K562 (cell line): ENCODE measurements around the gene SLC6A16. TPM values are rescaled to one million over a fixed set of nuclear protein-coding genes. Genes with fewer than 3 reads are reported as not detected.
A peak's percentile ranks its signal among the peaks of the same experiment; 100 is the strongest.

Experiments used
- ATAC-seq: fragments of 200-7000 bp; cut with Tn5 transposase; 3 replicates; pipeline ENCODE4 v1.9.1; 2020; ENCODE audit warnings: moderate library complexity
- BruUV-seq: library from RNA; stranded (reverse); fragments of 400-500 nt; replicated peaks from 2 replicates; lab custom pipeline; 2021; lab: Mats Ljungman, UMichigan
- CTCF ChIA-PET: fragments of 300-600 bp; formaldehyde crosslinking; extraction: SDS; loops from one replicate; lab custom pipeline; 2021; ENCODE audit warnings: low intra/inter-chr PET ratio; lab: Yijun Ruan, JAX
- POLR2A ChIA-PET: fragments of 300-600, 350-650 bp; sonication (Branson Sonifier 250); formaldehyde crosslinking; extraction: SDS; loops from one replicate; lab custom pipeline; 2021; ENCODE audit warnings: antibody characterized with exemption, inconsistent platforms; lab: Yijun Ruan, JAX
- DNase-seq, 4 experiments: peaks; one replicate each; pipeline versions ENCODE4 v3.0.0 to v3.0.0-alpha.2; 2011 to 2018; ENCODE audit warnings: low spot score in 3 of 4, mixed read lengths in 3 of 4; ENCODE audit errors: extremely low read depth in 1 of 4
- FAIRE-seq: peaks from 2 replicates; lab custom pipeline; 2011; peaks lifted over from hg19 to GRCh38; lab: Jason Lieb, UNC
- H2AFZ ChIP-seq: 2 replicates; pipeline ENCODE4 v1.6.0; 2011; ENCODE audit warnings: low read depth, low read length, control low read depth, inconsistent platforms
- H3K27ac ChIP-seq: fragments of 200-600 bp; 3 replicates; pipeline ENCODE4 v1.8.0; 2011; ENCODE audit warnings: low read depth, mild to moderate bottlenecking, control low read depth, inconsistent platforms, low read length, moderate library complexity, mixed read lengths; ENCODE audit errors: extremely low read depth
- H3K27me3 ChIP-seq, 2 experiments: fragments of 300-600 bp in 1 of 2; 2 replicates in 1 of 2; 3 replicates in 1 of 2; pipeline versions ENCODE4 v1.6.0 to v1.8.0; 2011; ENCODE audit warnings: inconsistent platforms in 2 of 2, low read length in 2 of 2, mild to moderate bottlenecking in 1 of 2, mixed read lengths in 1 of 2, moderate library complexity in 1 of 2; ENCODE audit not compliant: control insufficient read depth in 2 of 2, insufficient read depth in 2 of 2
- H3K36me3 ChIP-seq: fragments of 300-600 bp; 3 replicates; pipeline ENCODE4 v1.8.0; 2011; ENCODE audit warnings: mild to moderate bottlenecking, low read length, inconsistent platforms; ENCODE audit not compliant: control insufficient read depth, insufficient read depth
- H3K4me1 ChIP-seq, 2 experiments: fragments of 200-600 bp in 1 of 2; replicated peaks in 1 of 2; 2 replicates in 1 of 2; 3 replicates in 1 of 2; pipeline versions ENCODE4 v1.5.1 to v1.8.0; 2011; ENCODE audit warnings: inconsistent platforms in 2 of 2, low read length in 2 of 2, mild to moderate bottlenecking in 1 of 2, mixed read lengths in 1 of 2, moderate library complexity in 1 of 2; ENCODE audit not compliant: control insufficient read depth in 2 of 2, insufficient read depth in 2 of 2
- H3K4me2 ChIP-seq: 2 replicates; pipeline ENCODE4 v1.6.1; 2011; ENCODE audit warnings: low read length, control low read depth, inconsistent platforms, mixed read lengths; ENCODE audit not compliant: insufficient read depth
- H3K4me3 ChIP-seq: fragments of 200-600 bp; sonication (generic), shearing (Covaris generic); 2 replicates; pipeline ENCODE4 v1.5.1; 2016; ENCODE audit warnings: control low read depth, inconsistent platforms
- H3K79me2 ChIP-seq: fragments of 200-600 bp; 3 replicates; pipeline ENCODE4 v1.8.0; 2011; ENCODE audit warnings: low read length, inconsistent platforms; ENCODE audit not compliant: control insufficient read depth, insufficient read depth
- H3K9ac ChIP-seq, 2 experiments: 2 replicates each; pipeline versions ENCODE4 v1.6.0 to v1.6.1; 2011; ENCODE audit warnings: low read depth in 2 of 2, low read length in 2 of 2, control low read depth in 1 of 2, inconsistent platforms in 1 of 2, mild to moderate bottlenecking in 1 of 2, mixed read lengths in 1 of 2; ENCODE audit not compliant: insufficient read depth in 1 of 2
- H3K9me1 ChIP-seq: one replicate; pipeline ENCODE4 v1.6.0; 2011; ENCODE audit warnings: inconsistent platforms, mild to moderate bottlenecking, low read length, moderate library complexity; ENCODE audit not compliant: control insufficient read depth, insufficient read depth
- H3K9me3 ChIP-seq: replicated peaks from 2 replicates; pipeline ENCODE4 v1.5.1; 2011; ENCODE audit warnings: low read depth, low read length, inconsistent platforms; ENCODE audit not compliant: control insufficient read depth, insufficient read depth
- H4K20me1 ChIP-seq: replicated peaks from 2 replicates; pipeline ENCODE4 v1.6.1; 2011; ENCODE audit warnings: low read length, inconsistent platforms, mixed read lengths; ENCODE audit not compliant: control insufficient read depth, insufficient read depth
- CCNT2 ChIP-seq: IDR thresholded peaks from 2 replicates; pipeline ENCODE4 v1.6.1; 2011; ENCODE audit warnings: borderline replicate concordance, low read depth, mild to moderate bottlenecking, moderate library complexity, mixed read lengths, low read length; ENCODE audit not compliant: insufficient read length; ENCODE audit errors: extremely low read depth
- NR2C1 ChIP-seq, 2 experiments: fragments of 450-650 bp; IDR thresholded peaks; 2 replicates each; pipeline ENCODE4 v1.6.1; 2017; ENCODE audit warnings: mild to moderate bottlenecking in 2 of 2, antibody characterized with exemption in 1 of 2, inconsistent platforms in 1 of 2, missing compliant biosample characterization in 1 of 2, missing genetic modification characterization in 1 of 2
- PHF20 ChIP-seq: fragments of 450-650 bp; IDR thresholded peaks from 2 replicates; pipeline ENCODE4 v1.6.1; 2018; ENCODE audit not compliant: partially characterized antibody
- RCOR1 ChIP-seq, 2 experiments: IDR thresholded peaks; 2 replicates each; pipeline ENCODE4 v1.6.1; 2012; ENCODE audit warnings: low read depth in 2 of 2, low read length in 2 of 2, borderline replicate concordance in 1 of 2, improper control_type of control experiment in 1 of 2
- TCFL5 ChIP-seq: fragments of 250-450 bp; sonication (Bioruptor Pico); conservative IDR thresholded peaks from 2 replicates; pipeline ENCODE4 v1.6.1; 2021; ENCODE audit warnings: mild to moderate bottlenecking, moderate library complexity, matching md5 sums
- TEAD2 ChIP-seq: fragments of 450-650 bp; IDR thresholded peaks from 2 replicates; pipeline ENCODE4 v1.6.1; 2016; ENCODE audit warnings: missing genetic modification characterization, control low read depth, missing compliant biosample characterization
- ZBTB2 ChIP-seq: fragments of 450-650 bp; IDR thresholded peaks from 2 replicates; pipeline ENCODE4 v1.6.1; 2016; ENCODE audit warnings: antibody characterized with exemption
- ZBTB40 ChIP-seq, 2 experiments: fragments of 450-650 bp in 1 of 2; sonication (generic) in 1 of 2; formaldehyde crosslinking in 1 of 2; IDR thresholded peaks; 2 replicates each; pipeline versions ENCODE4 v1.7.1 to v1.9.0; 2016 to 2022; ENCODE audit warnings: inconsistent platforms in 1 of 2, mild to moderate bottlenecking in 1 of 2, missing genetic modification reagents in 1 of 2
- ZNF12 ChIP-seq: sonication (generic); formaldehyde crosslinking; IDR thresholded peaks from 2 replicates; pipeline ENCODE4 v1.4.0; 2020; ENCODE audit warnings: mild to moderate bottlenecking, missing genetic modification reagents
- ZNF239 ChIP-seq: fragments of 250-450 bp; sonication (Bioruptor Pico); IDR thresholded peaks from 2 replicates; pipeline ENCODE4 v1.4.0; 2020; ENCODE audit warnings: mild to moderate bottlenecking
- WGBS: fragments of 100-300 bp; shearing (Covaris generic); methylation state at CpG from one replicate; pipeline ENCODE4 v1.1.6; 2016; ENCODE audit warnings: low coverage, mixed read lengths; ENCODE audit not compliant: insufficient coverage; ENCODE audit errors: missing lambda C conversion rate; 5-methylcytosine and 5-hydroxymethylcytosine counted together
- in situ Hi-C: fragments of 300-500 bp; cut with MboI; formaldehyde crosslinking; loops from 4 replicates; pipeline ENCODE4 v1.15.0; 2018; ENCODE audit warnings: inconsistent platforms, mixed read lengths
- intact Hi-C: fragments of 100-400 bp; cut with micrococcal nuclease; formaldehyde crosslinking; loops from 2 replicates; pipeline ENCODE4 v1.14.2; 2022
- polyA plus RNA-seq, 8 experiments: library from polyadenylated mRNA; depleted of rRNA in 4 of 8; stranded (reverse) in 5 of 8; unstranded in 3 of 8; fragments of >200 nt; fragmentation: Nextera tagmentation in 2 of 8; fragmentation: Illumina TruSeq in 1 of 8; extraction: Ambion mirVana in 2 of 8; extraction: Trizol in 1 of 8; gene quantifications; 2 replicates each; pipeline versions ENCODE4 v1.2.1 to v1.2.3, GENCODE V29; 2011 to 2014; ENCODE audit warnings: inconsistent platforms in 1 of 8, missing spikeins in 1 of 8
- total RNA-seq, 7 experiments: library from RNA; depleted of rRNA in 6 of 7; stranded (reverse); fragments of >200 nt in 6 of 7; fragmentation: Illumina TruSeq in 2 of 7; extraction: Trizol in 2 of 7; gene quantifications; 2 replicates each; pipeline versions ENCODE4 v1.2.1 to v1.2.3, GENCODE V29; 2011 to 2021; ENCODE audit warnings: low replicate concordance in 1 of 7

The SLC6A16 gene
- total and polyA plus RNA-seq, 9 of the 15 experiments (the other 6 are each of a cell fraction or from before 2014, with no cell fraction given) = 0.05 to 0.95 (median 0.36) TPM

GRCh38 chr19:49361438-49362047 lies 36.6 kb upstream of the SLC6A16 start:
- no peaks in the 10 kb centered on the region for H3K9me3 ChIP-seq
- H3K36me3 ChIP-seq = peaks cover 10% of the 10 kb centered on the region; the same call in 1 of the 3 replicates
- H3K4me3 ChIP-seq = peak overlapping the region; percentile 59
- DNase-seq (peak; percentile 88 to 91 (median 90)), ATAC-seq (peak; percentile 56), FAIRE-seq (peak; percentile 68)
- in situ Hi-C loops = no loop called here
- H3K4me1 ChIP-seq = peaks cover 15 to 54% of the 10 kb centered on the region in 2 experiments
- POLR2A ChIA-PET = interaction anchor here (0.6 kb wide), 1 partner anchor 12 kb away, joined by 4 read pairs; no protein-coding TSS in a partner anchor
- H3K9ac ChIP-seq = peak overlapping the region; percentile 74 to 93
- peaks cover 7% of the 10 kb centered on the region; the same call in 1 of the 3 replicates for H3K79me2 ChIP-seq
- H2AFZ ChIP-seq = peak overlapping the region; percentile 83
- H3K27me3 ChIP-seq = no peaks in the 10 kb centered on the region
- H3K9me1 ChIP-seq = no peaks in the 10 kb centered on the region
- H3K4me2 ChIP-seq = peak overlapping the region; percentile 76
- no peaks in the 10 kb centered on the region for H4K20me1 ChIP-seq
- CTCF ChIA-PET = no interaction called here
- peak overlapping the region; percentile 77 for H3K27ac ChIP-seq
- intact Hi-C loops = no loop called here
- under 1% methylated on average over 13 of the region's 27 CpGs for WGBS
- BruUV-seq = no TSS peak
- TF ChIP-seq ZBTB2 (no peak), TEAD2 (tag) (no peak), ZBTB40 (IDR thresholded peaks at IDR 0.05) (0 out of 2 replicates have a peak, but pooled peaks have one; percentile 27), ZBTB40 (CRISPR knock-in tag; IDR thresholded peaks at IDR 0.05) (no peak), PHF20 (no peak), RCOR1 (IDR thresholded peaks at IDR 0.05; ENCODE audit: borderline replicate concordance in 1 of 2, low read depth in 2 of 2, low read length in 2 of 2) (no peak), ZNF12 (CRISPR knock-in tag) (no peak; the same call in 1 of the 2 replicates), ZNF239 (CRISPR knock-in tag) (no peak), NR2C1 (IDR thresholded peaks at IDR 0.05) (no peak), NR2C1 (tag; IDR thresholded peaks at IDR 0.05) (no peak), CCNT2 (peak; percentile 65), TCFL5 (no peak)
